ENCODE measurements around the gene C9orf152.
"Not testable (repeated sequence)": the region's sequence is repeated elsewhere in the genome, so short reads cannot be mapped to it uniquely, and the experiment has no call there.

Gene C9orf152

DNA sequence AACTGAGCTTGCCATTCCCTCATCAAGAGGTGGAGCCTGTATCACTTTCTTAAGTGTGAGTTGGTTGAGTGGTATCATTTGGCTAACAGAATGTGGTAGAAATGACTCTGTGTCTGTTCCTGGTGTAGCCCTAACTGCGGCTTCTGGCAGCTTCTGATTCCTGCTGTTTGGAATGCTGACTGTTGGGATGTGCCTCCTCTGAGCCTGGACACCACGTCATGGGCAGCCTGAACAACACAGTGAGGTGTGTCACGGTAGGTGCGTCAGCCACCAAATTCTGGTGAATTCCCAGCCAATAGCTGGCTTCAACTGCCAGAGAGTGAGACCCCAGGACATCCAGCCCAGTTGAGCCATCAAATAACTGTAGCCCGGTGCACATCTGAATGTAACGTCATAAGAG, 6.1 kb upstream of the C9orf152 start:
- DNase-seq, result no peak

- DNase-seq, result no peak
Observed at GRCh38 chr9:110213413-110214044, 5.6 kb upstream of the C9orf152 start.

GRCh38 chr9:110207071-110207641, 803 bp downstream of the C9orf152 start:
- no peak for DNase-seq

DNA sequence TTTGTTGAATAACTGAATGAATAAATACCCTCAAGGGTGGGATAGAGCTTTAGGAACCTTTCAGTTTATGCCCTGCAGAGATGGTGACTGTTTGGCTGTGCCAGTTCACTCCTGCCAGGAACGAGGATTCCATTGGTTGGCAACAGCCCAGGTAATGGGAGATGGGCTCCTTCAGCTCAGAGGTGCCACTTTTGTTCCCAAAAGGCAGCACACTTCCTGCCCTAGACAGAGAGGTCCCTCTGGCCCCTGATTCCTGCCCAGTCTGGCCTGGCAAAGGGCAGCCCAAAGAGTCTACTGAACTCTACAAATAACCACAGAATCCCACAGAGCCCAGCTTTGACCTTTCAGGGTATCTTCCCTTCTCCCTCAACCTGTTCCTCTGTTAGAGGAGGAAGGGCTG, 1.6 kb downstream of the C9orf152 start:
- DNase-seq, result no peak

GRCh38 chr9:110205612-110206011, 2.3 kb downstream of the C9orf152 start:
- not testable (repeated sequence) for DNase-seq

- no peak for DNase-seq
Observed at GRCh38 chr9:110202232-110202631, 5.7 kb downstream of the C9orf152 start.

DNA sequence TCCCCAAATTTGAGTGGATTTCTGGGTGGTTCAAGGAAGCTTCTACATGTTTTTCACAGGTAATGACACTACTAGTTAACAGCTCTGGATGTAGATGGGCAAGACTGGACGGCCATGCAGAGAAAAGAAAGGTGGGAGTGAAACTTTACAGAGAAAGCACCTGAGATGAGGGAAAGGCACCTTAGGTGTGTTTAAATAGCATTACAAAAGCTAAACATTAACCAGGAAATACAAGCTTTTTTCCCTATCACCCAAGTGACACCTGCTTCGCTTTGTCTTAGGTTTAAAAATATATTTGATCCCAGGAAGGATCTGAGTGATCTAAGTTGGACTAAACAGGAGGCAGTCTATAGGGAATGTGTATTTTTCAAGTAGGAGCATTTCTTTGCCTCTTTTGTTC, 8.3 kb downstream of the C9orf152 start:
- no peak for DNase-seq

- no peak for DNase-seq
Observed at GRCh38 chr9:110198357-110198756, 9.6 kb downstream of the C9orf152 start.

DNA sequence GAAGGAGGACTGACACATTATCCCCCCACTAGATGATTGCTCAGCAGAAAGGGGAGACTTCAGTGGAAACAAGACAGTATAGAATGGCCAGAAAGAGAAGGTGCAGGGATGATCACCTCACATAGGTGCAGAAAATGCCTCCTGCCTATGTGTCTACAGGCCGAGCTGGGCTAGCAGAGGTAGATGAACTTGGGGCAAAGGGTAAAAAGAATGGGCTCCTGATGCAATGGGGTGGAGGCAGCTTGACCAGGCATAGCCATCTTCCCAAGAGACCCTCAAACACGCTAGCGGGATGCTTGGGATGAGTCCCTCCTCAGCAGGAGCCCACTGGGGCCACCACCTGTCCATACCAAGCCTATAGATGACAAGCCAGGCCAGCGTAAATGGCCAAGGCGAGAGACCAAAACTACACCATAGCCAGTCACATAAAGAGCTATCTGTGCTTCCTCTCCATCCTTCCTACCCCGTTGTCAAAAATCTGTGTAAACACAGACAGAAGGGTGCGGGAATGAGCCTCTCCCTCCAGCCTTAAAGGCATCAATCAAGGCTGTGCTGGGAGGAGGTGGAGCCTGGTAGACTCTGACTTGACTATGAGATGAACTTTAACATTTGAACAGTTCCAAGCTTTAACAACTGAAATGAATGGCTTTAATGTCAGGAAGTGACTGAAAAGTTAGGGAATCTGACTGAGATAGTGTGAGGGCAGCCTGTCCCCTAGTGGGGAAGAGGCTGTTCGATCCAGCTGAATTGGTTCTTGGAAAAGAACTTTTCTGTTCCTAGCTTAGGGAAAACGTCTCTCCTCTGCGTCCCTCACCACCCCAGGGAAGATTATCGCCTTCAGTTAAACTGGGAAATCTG, 10.4 kb downstream of the C9orf152 start:
- no peak for DNase-seq

DNA sequence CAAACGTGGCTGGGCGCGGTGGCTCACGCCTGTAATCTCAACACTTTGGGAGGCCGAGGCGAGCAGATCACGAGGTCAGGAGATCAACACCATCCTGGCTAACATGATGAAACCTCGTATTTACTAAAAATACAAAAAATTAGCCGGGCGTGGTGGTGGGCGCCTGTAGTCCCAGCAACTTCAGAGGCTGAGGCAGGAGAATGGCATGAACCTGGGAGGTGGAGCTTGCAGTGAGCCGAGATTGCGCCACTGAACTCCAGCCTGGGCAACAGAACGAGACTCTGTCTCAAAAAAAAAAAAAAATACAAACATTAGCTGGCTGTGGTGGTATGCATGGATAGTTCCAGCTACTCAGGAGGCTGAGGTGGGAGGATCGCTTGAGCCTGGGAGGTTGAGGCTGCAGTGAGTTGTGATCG, 11.9 kb downstream of the C9orf152 start:
- DNase-seq, result not testable (repeated sequence)

- DNase-seq, result no peak
Observed at GRCh38 chr9:110192531-110193261, 15.3 kb downstream of the C9orf152 start.

GRCh38 chr9:110191615-110192014, 16.3 kb downstream of the C9orf152 start:
- no peak for DNase-seq

DNA sequence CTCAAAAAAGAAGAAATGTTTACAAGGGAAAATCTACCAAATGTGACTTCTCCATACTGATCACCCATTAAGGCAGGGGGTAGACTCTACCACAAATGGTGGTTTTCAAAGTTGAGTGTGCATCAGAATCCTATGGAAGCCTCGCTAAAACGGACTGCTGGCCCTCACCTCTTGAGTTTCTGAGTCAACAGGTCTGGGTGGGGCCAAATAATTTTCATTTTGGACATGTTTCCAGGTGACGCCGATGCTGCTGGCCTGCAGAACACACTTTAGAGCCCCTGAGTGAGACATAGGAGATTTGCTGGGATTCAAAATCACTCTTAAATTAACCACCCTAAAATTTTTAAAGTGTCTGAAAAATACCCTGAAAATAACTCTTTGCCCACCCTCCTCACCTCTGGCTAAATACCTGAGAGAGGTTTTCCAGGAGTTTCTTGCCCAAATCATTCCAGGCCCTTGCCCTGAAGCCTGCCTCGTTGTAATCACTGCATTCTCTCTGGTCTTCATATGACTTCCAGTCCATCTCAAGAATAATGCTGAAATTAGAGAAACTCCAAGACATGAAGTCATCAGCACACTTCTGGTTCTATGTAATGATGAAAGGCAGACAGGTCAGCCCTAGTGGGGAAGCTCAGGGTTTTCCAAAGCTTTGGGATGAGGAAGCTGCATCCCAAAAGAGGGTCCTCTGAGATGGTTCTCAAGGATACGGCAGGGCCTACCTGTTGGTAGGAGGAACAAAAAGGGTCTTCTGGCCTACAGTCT, 18.2 kb downstream of the C9orf152 start:
- no peak for DNase-seq

- DNase-seq, result no peak
Observed at GRCh38 chr9:110188991-110189390, 19.0 kb downstream of the C9orf152 start.

- no peak for DNase-seq
Observed at GRCh38 chr9:110188101-110188500, 19.9 kb downstream of the C9orf152 start.

GRCh38 chr9:110187126-110187525, 20.8 kb downstream of the C9orf152 start:
- no peak for DNase-seq

- DNase-seq, result no peak
Observed at GRCh38 chr9:110186254-110186653, 21.7 kb downstream of the C9orf152 start.

GRCh38 chr9:110185806-110186205, 22.2 kb downstream of the C9orf152 start:
- no peak for DNase-seq

DNA sequence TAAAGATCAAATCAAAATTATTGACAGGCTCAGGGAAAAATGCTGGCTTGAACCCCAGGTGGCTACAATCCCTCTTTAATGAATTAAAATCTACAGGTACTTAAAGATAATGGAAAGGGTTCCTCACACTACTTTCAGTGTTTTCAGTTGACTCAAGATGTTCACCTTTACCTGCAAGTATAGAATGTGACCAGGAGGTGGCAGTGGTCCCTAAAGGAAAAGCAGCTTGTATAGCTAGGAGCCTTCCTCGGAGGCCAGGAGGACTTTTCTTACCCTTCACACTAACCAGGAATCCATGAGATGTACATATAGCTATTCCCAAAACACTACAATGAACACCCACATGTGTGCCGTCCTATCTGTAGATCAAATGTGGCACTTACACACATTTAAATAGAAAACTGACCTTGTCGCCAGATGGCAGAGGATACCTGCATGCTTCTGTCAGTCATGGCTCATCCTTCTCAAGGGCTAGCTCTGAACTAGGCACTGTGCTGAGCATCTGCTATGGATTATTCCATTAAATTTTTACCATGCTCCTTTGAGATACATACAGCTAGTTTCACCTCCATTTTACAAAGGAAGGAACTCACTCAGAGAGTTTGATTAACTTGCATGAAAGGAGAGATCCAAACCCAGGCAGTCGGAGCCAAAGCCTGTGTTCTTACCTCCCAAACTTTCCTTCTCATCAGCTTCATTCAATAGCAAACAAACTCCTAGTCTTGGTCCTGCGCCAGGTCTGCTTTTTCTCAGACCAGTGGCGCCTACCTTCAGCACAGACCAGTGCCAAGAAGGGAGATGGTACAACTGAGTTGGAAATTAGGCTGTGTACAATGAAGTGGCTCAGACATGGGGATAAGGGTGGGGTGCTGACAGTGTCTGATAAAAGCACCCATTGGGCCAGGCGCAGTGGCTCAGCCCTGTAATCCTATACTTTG, 24.5 kb downstream of the C9orf152 start:
- DNase-seq, result peak; percentile 60

DNA sequence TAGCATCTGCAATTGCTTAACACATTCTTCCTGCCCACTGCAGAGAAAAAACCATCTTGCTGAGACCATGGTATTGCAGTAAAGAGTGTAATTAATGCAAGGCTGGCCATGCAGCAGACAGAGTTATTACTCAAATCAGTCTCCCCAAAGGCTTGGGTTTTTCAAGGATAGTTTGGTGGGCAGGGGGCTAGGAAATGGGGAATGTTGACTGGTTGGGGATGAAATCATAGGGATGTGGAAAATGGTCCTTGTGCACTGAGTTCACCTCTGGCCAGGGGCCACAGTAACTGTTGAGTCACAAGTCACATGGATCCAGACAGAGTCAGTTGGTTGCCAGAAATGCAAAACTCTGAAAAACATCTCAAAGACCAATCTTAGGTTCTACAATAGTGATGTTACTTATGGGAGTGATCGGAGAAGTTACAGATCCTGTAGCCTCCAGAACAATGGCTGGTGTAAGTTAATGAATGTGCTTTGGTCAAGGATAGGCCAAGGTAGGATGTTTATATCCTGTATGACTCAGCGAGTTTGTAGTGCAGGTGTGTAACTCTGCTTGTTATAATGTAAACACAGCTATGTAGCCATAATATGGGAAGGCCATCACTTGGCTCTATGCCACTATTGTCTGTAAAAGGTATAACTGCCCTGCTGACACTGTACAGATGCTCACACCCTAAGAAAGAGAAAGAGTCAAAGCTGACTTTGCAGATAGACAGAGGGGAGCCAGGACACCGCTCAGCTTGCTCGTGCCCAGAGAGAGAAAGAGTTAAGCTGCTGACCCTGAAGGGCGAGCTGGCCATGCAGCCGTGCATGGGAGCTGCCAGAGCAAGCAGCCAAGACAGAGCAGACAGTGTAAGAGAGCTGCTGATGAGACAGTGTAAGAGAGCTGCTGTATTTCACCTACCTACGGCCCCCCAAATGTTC, 27.2 kb downstream of the C9orf152 start:
- DNase-seq, result no peak
